GM12864 (cell line): Measurements from ENCODE around the gene CTSC.
A peak's percentile ranks its signal among the peaks of the same experiment; 100 is the strongest.

Experiments
- DNase-seq: peaks from one replicate; pipeline ENCODE4 v3.0.0-alpha.2; 2011; ENCODE audit warnings: low read depth
- H3K4me3 ChIP-seq: 2 replicates; pipeline ENCODE4 v1.5.1; 2011; ENCODE audit warnings: mild to moderate bottlenecking, low read depth, low read length, control low read depth
- TF ChIP-seq, protein P1 (sequence below): IDR thresholded peaks from 2 replicates; pipeline ENCODE4 v1.5.1; 2011; ENCODE audit warnings: low read depth, mild to moderate bottlenecking, moderate library complexity, low read length, control low read depth, inconsistent platforms; ENCODE audit errors: missing control alignments

CTSC gene

DNA sequence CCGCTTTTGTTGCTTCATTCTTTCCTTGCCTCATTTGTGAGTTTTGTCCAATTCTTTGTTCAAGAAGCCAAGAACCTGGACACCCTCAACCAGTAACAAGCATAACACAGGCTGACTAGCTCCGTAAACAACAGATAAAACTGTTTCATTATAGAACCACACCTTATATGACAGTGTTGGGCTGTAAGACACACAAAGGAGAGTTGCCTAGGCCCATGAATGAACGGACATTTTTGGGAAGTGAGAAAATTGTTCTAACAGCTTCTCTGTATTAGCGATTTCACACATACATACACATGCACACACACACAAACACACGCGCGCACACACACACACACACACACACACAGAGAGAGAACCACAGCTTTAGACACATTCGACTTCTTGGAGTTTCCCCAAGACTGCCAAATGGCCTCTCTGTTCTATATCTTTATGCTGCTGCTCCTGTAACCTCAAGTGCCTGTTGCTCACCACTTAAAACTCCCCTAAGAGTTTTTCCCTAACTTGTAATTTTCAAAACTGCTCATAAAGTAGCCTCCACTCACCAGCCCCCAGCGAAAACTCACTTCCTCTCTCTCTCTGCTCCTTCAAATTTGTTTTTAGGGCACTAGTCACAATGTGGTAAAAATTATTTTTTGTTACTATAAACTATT, 35.9 kb downstream of the CTSC start:
- DNase-seq, result peak; percentile 67
- H3K4me3 ChIP-seq, result no peak overlapping the region; the same call in 1 of the 2 replicates
- TF ChIP-seq, protein P1, sequence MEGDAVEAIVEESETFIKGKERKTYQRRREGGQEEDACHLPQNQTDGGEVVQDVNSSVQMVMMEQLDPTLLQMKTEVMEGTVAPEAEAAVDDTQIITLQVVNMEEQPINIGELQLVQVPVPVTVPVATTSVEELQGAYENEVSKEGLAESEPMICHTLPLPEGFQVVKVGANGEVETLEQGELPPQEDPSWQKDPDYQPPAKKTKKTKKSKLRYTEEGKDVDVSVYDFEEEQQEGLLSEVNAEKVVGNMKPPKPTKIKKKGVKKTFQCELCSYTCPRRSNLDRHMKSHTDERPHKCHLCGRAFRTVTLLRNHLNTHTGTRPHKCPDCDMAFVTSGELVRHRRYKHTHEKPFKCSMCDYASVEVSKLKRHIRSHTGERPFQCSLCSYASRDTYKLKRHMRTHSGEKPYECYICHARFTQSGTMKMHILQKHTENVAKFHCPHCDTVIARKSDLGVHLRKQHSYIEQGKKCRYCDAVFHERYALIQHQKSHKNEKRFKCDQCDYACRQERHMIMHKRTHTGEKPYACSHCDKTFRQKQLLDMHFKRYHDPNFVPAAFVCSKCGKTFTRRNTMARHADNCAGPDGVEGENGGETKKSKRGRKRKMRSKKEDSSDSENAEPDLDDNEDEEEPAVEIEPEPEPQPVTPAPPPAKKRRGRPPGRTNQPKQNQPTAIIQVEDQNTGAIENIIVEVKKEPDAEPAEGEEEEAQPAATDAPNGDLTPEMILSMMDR, result no peak

DNA sequence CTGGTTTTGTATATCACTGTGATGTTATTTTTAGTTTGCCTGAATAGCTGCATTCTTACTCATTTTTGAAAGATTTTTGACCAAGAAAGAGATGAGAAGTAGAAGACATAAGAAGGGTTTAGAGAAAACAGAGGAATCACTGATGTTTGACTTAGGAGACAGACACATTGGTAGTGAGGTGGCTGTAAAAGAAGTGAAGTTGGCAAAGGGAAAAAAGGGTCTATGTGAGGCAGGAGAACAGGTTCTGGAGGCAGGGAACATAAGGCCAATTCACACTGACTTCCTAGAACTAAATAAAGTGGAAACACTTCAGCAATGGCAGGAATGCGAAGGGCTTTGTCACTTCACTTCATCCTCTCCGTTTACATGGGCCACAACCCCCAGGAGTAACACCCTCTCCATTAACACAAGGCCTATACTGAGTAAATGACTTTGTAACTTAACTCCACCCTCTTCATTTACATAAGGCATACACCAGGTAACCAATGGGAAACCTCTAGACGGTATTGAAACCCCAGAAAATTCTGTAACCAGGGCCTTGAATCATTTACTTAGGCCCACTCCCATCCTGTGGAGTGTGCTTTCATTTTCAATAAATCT, 36.5 kb downstream of the CTSC start:
- TF ChIP-seq, protein P1, result no peak
- peak; percentile 52 for DNase-seq
- no peak overlapping the region for H3K4me3 ChIP-seq

DNA sequence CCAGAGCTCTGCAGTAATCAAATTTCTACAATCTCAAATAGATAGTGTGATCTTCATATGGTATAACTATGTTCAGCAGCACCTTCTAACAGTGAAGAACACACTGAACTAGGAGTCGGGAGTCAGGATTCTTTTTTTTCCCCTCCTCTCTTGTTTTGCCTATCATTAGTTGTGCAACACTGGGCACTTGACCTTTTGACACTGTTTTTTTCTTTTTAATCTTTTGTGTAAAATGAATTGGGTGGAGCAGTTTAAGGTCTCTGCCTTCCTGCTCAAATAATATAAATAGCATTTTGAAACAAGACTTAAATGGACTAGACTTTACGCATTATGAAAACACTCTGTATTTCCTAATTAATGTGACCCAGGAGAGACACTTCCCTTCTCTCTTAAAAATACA, 39.7 kb downstream of the CTSC start:
- TF ChIP-seq, protein P1, result no peak
- H3K4me3 ChIP-seq, result no peak overlapping the region
- no peak for DNase-seq

DNA sequence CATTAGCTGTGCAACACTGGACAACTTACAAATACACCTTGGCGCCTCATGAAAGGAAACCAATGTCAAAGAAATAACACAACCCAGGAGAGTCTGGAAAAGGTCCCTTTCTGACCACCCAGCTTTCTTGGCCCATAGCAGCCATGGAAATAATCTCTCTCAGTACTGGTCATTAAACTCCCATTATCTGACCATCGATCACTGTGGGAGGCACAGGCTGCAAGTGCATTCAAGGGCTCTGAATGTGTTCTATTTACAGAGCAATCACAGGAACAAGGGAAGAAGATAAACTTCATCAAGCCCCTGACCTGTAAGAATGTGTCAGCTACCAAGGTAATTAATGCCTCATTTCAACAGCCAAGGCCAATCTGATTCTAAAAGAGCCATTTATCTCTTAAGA, 40.1 kb downstream of the CTSC start:
- DNase-seq, result no peak
- TF ChIP-seq, protein P1, result no peak
- no peak overlapping the region for H3K4me3 ChIP-seq

DNA sequence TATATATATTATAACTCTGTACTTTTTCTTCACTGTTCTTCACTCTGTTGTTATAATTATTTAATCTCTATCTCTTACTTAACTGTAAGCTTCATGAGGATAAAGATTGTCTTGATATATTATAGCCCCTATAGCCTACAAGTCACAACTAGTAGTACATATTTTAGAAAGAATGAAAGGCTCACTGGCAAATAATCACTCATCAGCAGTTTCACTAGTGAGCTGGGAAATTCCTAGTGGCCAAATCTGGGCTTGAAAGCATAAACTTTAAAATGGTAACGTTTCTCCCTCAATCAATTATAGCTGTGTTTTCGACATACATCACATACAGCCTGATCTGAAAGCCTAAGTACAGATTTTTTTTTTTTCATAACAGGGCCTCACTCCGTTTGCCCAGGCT, 42.5 kb downstream of the CTSC start:
- TF ChIP-seq, protein P1, result no peak
- no peak overlapping the region for H3K4me3 ChIP-seq
- DNase-seq, result no peak

DNA sequence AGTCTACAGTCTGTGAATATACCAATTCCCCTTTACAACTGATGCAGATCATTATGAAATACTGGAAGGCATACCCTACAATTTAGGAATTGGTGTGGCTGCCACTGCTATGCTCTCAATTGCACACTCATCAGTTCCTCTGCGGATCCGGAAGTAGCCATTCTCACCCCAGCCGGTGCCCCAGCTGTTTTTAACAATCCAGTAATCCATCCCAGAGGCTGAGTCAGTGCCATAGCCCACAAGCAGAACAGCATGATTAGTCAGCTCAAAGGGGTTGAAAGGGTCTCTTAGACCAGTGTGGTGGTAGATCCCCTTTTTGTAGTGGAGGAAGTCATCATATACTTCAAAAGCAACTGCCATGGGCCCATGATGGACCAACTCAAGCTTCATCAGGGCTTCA, 43.6 kb downstream of the CTSC start:
- H3K4me3 ChIP-seq, result no peak overlapping the region
- DNase-seq, result no peak

More for the DNA sequence above, 43.6 kb downstream of the CTSC start:
- TF ChIP-seq, protein P1, result no peak
